Measurements from ENCODE around the gene OLIG1.

DNA sequence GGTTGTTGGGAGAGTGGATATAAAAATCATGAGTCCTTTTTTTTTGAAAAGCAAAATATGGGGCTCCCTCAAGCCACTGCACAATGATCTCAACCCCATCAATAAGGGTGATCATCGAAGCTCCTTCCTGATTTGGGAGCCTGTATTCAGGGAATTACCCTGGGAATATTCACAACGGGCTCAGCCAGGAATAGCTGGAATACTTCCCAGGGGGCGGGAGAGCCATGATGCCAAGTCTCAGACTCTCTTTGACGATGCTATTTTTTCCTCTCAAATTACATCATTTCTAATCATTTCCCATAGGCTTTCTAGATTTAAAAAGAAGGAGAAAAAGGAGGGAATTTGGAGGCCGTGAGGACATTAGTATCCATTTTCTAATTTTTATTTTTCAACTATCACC, 18.4 kb downstream of the OLIG1 start:
- no peak for TF ChIP-seq CTCF (IDR thresholded peaks at IDR 0.05)
- no peak for TF ChIP-seq REST (IDR thresholded peaks at IDR 0.05; ENCODE audit: low read depth, low read length)
- TF ChIP-seq TEAD4 (IDR thresholded peaks at IDR 0.05; ENCODE audit: borderline replicate concordance, insufficient read depth) = no peak
- TF ChIP-seq NRF1 (IDR thresholded peaks at IDR 0.05; ENCODE audit: low read depth, low read length) = no peak
- TF ChIP-seq, protein P1, sequence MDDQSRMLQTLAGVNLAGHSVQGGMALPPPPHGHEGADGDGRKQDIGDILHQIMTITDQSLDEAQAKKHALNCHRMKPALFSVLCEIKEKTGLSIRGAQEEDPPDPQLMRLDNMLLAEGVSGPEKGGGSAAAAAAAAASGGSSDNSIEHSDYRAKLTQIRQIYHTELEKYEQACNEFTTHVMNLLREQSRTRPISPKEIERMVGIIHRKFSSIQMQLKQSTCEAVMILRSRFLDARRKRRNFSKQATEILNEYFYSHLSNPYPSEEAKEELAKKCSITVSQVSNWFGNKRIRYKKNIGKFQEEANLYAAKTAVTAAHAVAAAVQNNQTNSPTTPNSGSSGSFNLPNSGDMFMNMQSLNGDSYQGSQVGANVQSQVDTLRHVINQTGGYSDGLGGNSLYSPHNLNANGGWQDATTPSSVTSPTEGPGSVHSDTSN (IDR thresholded peaks at IDR 0.05) = no peak
- TF ChIP-seq POLR2AphosphoS5 (IDR thresholded peaks at IDR 0.05; ENCODE audit: low read depth, low read length) = no peak
- no peak for TF ChIP-seq EZH2phosphoT487 (IDR thresholded peaks at IDR 0.05; ENCODE audit: borderline replicate concordance, low read depth)
- TF ChIP-seq EP300 (IDR thresholded peaks at IDR 0.05; ENCODE audit: borderline replicate concordance in 1 of 2, low read depth in 1 of 2, low read length in 1 of 2) = no peak

Data from SK-N-SH (cell line).